ENCODE data around the gene ANO5.
"Not testable (repeated sequence)": the region's sequence is repeated elsewhere in the genome, so short reads cannot be mapped to it uniquely, and the experiment has no call there.

ANO5 gene

GRCh38 chr11:22256876-22257275 is 64.0 kb downstream of the ANO5 start:
- Histone ChIP-seq H3K27ac (ENCODE audit: low read depth, low read length) (no peak overlapping the region), H3K4me2 (ENCODE audit: low read depth, low read length, poor library complexity, severe bottlenecking) (no peak overlapping the region), H3K36me3 (ENCODE audit: low read length) (no peaks in the 10 kb centered on the region), H3K9ac (ENCODE audit: low read length) (no peak overlapping the region), H3K9me2 (replicated peaks; ENCODE audit: insufficient read depth, low read length) (no peaks in the 10 kb centered on the region), H3F3A (ENCODE audit: insufficient read depth) (no peaks in the 10 kb centered on the region), H3K27me3 (ENCODE audit: low read length) (no peaks in the 10 kb centered on the region), H3K79me2 (ENCODE audit: insufficient read depth, low read length) (no peaks in the 10 kb centered on the region), H4K20me1 (ENCODE audit: low read depth, low read length) (no peaks in the 10 kb centered on the region), H3K9me3 (ENCODE audit: insufficient read depth, low read length) (no peaks in the 10 kb centered on the region), H3K4me3 (ENCODE audit: insufficient read depth, low read length, poor library complexity, severe bottlenecking) (no peak overlapping the region), H2AFZ (ENCODE audit: low read depth, low read length, severe bottlenecking) (no peak overlapping the region)
- TF ChIP-seq CTCF (IDR thresholded peaks at IDR 0.05; ENCODE audit: insufficient read depth, low read length, poor library complexity, severe bottlenecking) (no peak), EZH2phosphoT487 (conservative IDR thresholded peaks at IDR 0.05; ENCODE audit: low read length) (no peak)

- Histone ChIP-seq H3K9me3 (ENCODE audit: insufficient read depth, low read length) (no peaks in the 10 kb centered on the region), H2AFZ (ENCODE audit: low read depth, low read length, severe bottlenecking) (no peak overlapping the region), H3K27ac (ENCODE audit: low read depth, low read length) (no peak overlapping the region), H3K79me2 (ENCODE audit: insufficient read depth, low read length) (no peaks in the 10 kb centered on the region), H3K36me3 (ENCODE audit: low read length) (no peaks in the 10 kb centered on the region), H3K27me3 (ENCODE audit: low read length) (no peaks in the 10 kb centered on the region), H3K4me2 (ENCODE audit: low read depth, low read length, poor library complexity, severe bottlenecking) (no peak overlapping the region), H3F3A (ENCODE audit: insufficient read depth) (no peaks in the 10 kb centered on the region), H3K9ac (ENCODE audit: low read length) (no peak overlapping the region), H3K4me3 (ENCODE audit: insufficient read depth, low read length, poor library complexity, severe bottlenecking) (no peak overlapping the region), H4K20me1 (ENCODE audit: low read depth, low read length) (0 out of 2 replicates have a peak, but pooled peaks cover 4% of the 10 kb centered on the region), H3K9me2 (replicated peaks; ENCODE audit: insufficient read depth, low read length) (no peaks in the 10 kb centered on the region)
- TF ChIP-seq CTCF (IDR thresholded peaks at IDR 0.05; ENCODE audit: insufficient read depth, low read length, poor library complexity, severe bottlenecking) (no peak), EZH2phosphoT487 (conservative IDR thresholded peaks at IDR 0.05; ENCODE audit: low read length) (no peak)
These were observed 70.7 kb downstream of the ANO5 start for GRCh38 chr11:22263613-22264012.

DNA sequence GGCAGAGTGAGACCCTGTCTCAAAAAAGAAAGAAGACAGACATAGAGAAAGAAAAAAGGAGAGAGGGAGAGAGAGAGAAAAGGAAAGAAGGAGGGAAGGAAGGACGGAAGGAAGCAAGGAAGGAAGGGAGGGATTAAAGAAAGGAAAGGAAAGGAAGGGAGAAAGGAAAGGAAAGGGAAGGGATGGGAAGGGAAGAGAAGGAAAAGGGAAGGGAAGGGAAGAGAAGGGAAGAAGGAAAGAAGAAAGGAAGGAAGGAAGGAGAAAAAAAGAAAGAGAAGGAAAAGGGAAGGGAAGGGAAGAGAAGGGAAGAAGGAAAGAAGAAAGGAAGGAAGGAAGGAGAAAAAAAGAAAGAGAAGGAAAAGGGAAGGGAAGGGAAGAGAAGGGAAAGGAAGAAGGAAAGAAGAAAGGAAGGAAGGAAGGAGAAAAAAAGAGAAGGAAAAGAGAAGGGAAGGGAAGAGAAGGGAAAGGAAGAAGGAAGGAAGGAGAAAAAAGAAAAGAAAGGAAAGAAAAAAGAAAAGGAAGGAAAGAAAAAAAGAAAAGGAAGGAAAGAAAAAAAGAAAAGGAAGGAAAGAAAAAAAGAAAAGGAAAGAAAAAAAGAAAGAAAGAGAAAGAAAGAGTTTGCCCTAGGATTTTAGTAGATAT is 76.2 kb downstream of the ANO5 start:
- H3K9me3 ChIP-seq (ENCODE audit: insufficient read depth, low read length); H3F3A ChIP-seq (ENCODE audit: insufficient read depth); H3K36me3 ChIP-seq (ENCODE audit: low read length); H4K20me1 ChIP-seq (ENCODE audit: low read depth, low read length); H2AFZ ChIP-seq (ENCODE audit: low read depth, low read length, severe bottlenecking); H3K27me3 ChIP-seq (ENCODE audit: low read length); H3K4me2 ChIP-seq (ENCODE audit: low read depth, low read length, poor library complexity, severe bottlenecking); H3K79me2 ChIP-seq (ENCODE audit: insufficient read depth, low read length); H3K27ac ChIP-seq (ENCODE audit: low read depth, low read length); H3K9ac ChIP-seq (ENCODE audit: low read length); H3K9me2 ChIP-seq (replicated peaks; ENCODE audit: insufficient read depth, low read length); H3K4me3 ChIP-seq (ENCODE audit: insufficient read depth, low read length, poor library complexity, severe bottlenecking): not testable (repeated sequence)

GRCh38 chr11:22273781-22274180 is 80.9 kb downstream of the ANO5 start:
- TF ChIP-seq EZH2phosphoT487 (conservative IDR thresholded peaks at IDR 0.05; ENCODE audit: low read length) (no peak), CTCF (IDR thresholded peaks at IDR 0.05; ENCODE audit: insufficient read depth, low read length, poor library complexity, severe bottlenecking) (no peak)
- H4K20me1 ChIP-seq (ENCODE audit: low read depth, low read length): no peaks in the 10 kb centered on the region
- no peaks in the 10 kb centered on the region for H3F3A ChIP-seq (ENCODE audit: insufficient read depth)
- no peak overlapping the region for H3K27ac ChIP-seq (ENCODE audit: low read depth, low read length)
- H2AFZ ChIP-seq (ENCODE audit: low read depth, low read length, severe bottlenecking): no peak overlapping the region
- H3K9me3 ChIP-seq (ENCODE audit: insufficient read depth, low read length): no peaks in the 10 kb centered on the region
- no peaks in the 10 kb centered on the region for H3K27me3 ChIP-seq (ENCODE audit: low read length)
- no peak overlapping the region for H3K9ac ChIP-seq (ENCODE audit: low read length)
- H3K36me3 ChIP-seq (ENCODE audit: low read length): no peaks in the 10 kb centered on the region
- no peaks in the 10 kb centered on the region for H3K9me2 ChIP-seq (replicated peaks; ENCODE audit: insufficient read depth, low read length)
- H3K4me3 ChIP-seq (ENCODE audit: insufficient read depth, low read length, poor library complexity, severe bottlenecking): no peak overlapping the region
- H3K79me2 ChIP-seq (ENCODE audit: insufficient read depth, low read length): no peaks in the 10 kb centered on the region
- H3K4me2 ChIP-seq (ENCODE audit: low read depth, low read length, poor library complexity, severe bottlenecking): no peak overlapping the region

Measured in SU-DHL-6 (cell line).